GM23338 (cell line): ENCODE data around the gene CDC6.

Experiments
- CTCF ChIP-seq, 2 experiments: fragments of 200-600 bp in 1 of 2; sonication (generic) in 1 of 2; conservative IDR thresholded peaks; 2 replicates each; pipeline versions ENCODE4 v1.5.1 to v1.6.1; 2016 to 2017; ENCODE audit warnings: antibody characterized with exemption in 2 of 2, low read depth in 2 of 2, mild to moderate bottlenecking in 2 of 2, moderate library complexity in 1 of 2
- EZH2phosphoT487 ChIP-seq: fragments of 200-600 bp; sonication (generic); IDR thresholded peaks from one replicate; pipeline ENCODE4 v1.8.1; 2018; ENCODE audit warnings: antibody characterized with exemption; ENCODE audit not compliant: unreplicated experiment
- POLR2AphosphoS5 ChIP-seq: IDR thresholded peaks from 2 replicates; pipeline ENCODE4 v1.6.1; 2016; ENCODE audit warnings: antibody characterized with exemption, low read depth
- REST ChIP-seq: IDR thresholded peaks from one replicate; pipeline ENCODE4 v1.6.1; 2018; ENCODE audit warnings: antibody characterized with exemption; ENCODE audit not compliant: unreplicated experiment

- TF ChIP-seq EZH2phosphoT487: no peak
- TF ChIP-seq REST: no peak
- no peak for TF ChIP-seq CTCF (conservative IDR thresholded peaks at IDR 0.05; ENCODE audit: low read depth in 2 of 2)
- no peak for TF ChIP-seq POLR2AphosphoS5
Observed at GRCh38 chr17:40286473-40286872, 1.2 kb upstream of the CDC6 start.
